SK-N-SH (cell line): ENCODE measurements around the gene TAF4. TPM values are rescaled to one million over a fixed set of nuclear protein-coding genes. Genes with fewer than 3 reads are reported as not detected.
A peak's percentile ranks its signal among the peaks of the same experiment; 100 is the strongest.

Experiments
- CTCF ChIA-PET: fragments of 300-600, 350-600 bp; formaldehyde crosslinking; extraction: SDS; loops from one replicate; lab custom pipeline; 2021; lab: Yijun Ruan, JAX
- POLR2A ChIA-PET: fragments of 350-600 bp; sonication (Branson Sonifier 250); formaldehyde crosslinking; extraction: SDS; loops from one replicate; lab custom pipeline; 2020; ENCODE audit warnings: antibody characterized with exemption, inconsistent platforms; lab: Yijun Ruan, JAX
- DNase-seq: peaks from one replicate; pipeline ENCODE4 v3.0.0; 2012
- H2AFZ ChIP-seq: fragments of 200-600 bp; sonication (generic); 2 replicates; pipeline ENCODE4 v1.8.1; 2016; ENCODE audit warnings: antibody characterized with exemption, mild to moderate bottlenecking, low read depth
- H3F3A ChIP-seq: fragments of 200-600 bp; sonication (generic); replicated peaks from 2 replicates; pipeline ENCODE3; 2016; ENCODE audit warnings: antibody characterized with exemption, mild to moderate bottlenecking; ENCODE audit not compliant: insufficient read depth
- H3K27ac ChIP-seq, 2 experiments: fragments of 200-500 bp in 1 of 2; fragments of 200-600 bp in 1 of 2; sonication (Bioruptor generic) in 1 of 2; sonication (generic), shearing (Covaris generic) in 1 of 2; 2 replicates each; pipeline versions ENCODE4 v1.5.1 to v1.6.1; 2014 to 2016; ENCODE audit warnings: low read depth in 2 of 2, inconsistent platforms in 1 of 2, low read length in 1 of 2, mild to moderate bottlenecking in 1 of 2, mixed read lengths in 1 of 2
- H3K27me3 ChIP-seq: fragments of 200-600 bp; sonication (generic), shearing (Covaris generic); 2 replicates; pipeline ENCODE4 v1.6.1; 2016; ENCODE audit warnings: mixed run types; ENCODE audit not compliant: insufficient read depth
- H3K36me3 ChIP-seq, 2 experiments: fragments of 200-500 bp in 1 of 2; fragments of 200-600 bp in 1 of 2; sonication (Bioruptor generic) in 1 of 2; sonication (generic) in 1 of 2; replicated peaks in 1 of 2; 2 replicates each; pipeline versions ENCODE3 to v1.5.1; 2014 to 2016; ENCODE audit warnings: low read length in 1 of 2, mild to moderate bottlenecking in 1 of 2; ENCODE audit not compliant: insufficient read depth in 2 of 2, control insufficient read depth in 1 of 2
- H3K4me1 ChIP-seq, 2 experiments: fragments of 200-500 bp in 1 of 2; fragments of 200-600 bp in 1 of 2; sonication (Bioruptor generic) in 1 of 2; sonication (generic), shearing (Covaris generic) in 1 of 2; 2 replicates each; pipeline versions ENCODE4 v1.5.1 to v1.6.1; 2014 to 2016; ENCODE audit warnings: low read depth in 1 of 2, low read length in 1 of 2, mixed run types in 1 of 2; ENCODE audit not compliant: insufficient read depth in 2 of 2, control insufficient read depth in 1 of 2
- H3K4me2 ChIP-seq: fragments of 200-600 bp; sonication (generic), shearing (Covaris generic); 2 replicates; pipeline ENCODE4 v1.6.1; 2017; ENCODE audit warnings: mixed run types
- H3K4me3 ChIP-seq, 2 experiments: fragments of 200-500 bp in 1 of 2; fragments of 200-600 bp in 1 of 2; sonication (Bioruptor generic) in 1 of 2; sonication (generic), shearing (Covaris generic) in 1 of 2; 2 replicates each; pipeline versions ENCODE4 v1.5.1 to v1.8.1; 2014 to 2016; ENCODE audit warnings: low read depth in 2 of 2, inconsistent platforms in 1 of 2, low read length in 1 of 2, mild to moderate bottlenecking in 1 of 2, mixed read lengths in 1 of 2, moderate library complexity in 1 of 2
- H3K79me2 ChIP-seq: fragments of 200-600 bp; sonication (generic); 2 replicates; pipeline ENCODE4 v1.8.1; 2017; ENCODE audit warnings: mild to moderate bottlenecking; ENCODE audit not compliant: insufficient read depth
- H3K9ac ChIP-seq: fragments of 200-600 bp; sonication (generic); 2 replicates; pipeline ENCODE4 v1.6.1; 2017; ENCODE audit warnings: mixed run types
- H3K9me2 ChIP-seq: fragments of 200-600 bp; sonication (generic); 2 replicates; pipeline ENCODE4 v1.6.1; 2017; ENCODE audit warnings: mixed run types
- H3K9me3 ChIP-seq: fragments of 200-600 bp; sonication (generic); 2 replicates; pipeline ENCODE4 v1.6.1; 2017; ENCODE audit warnings: mixed run types, mild to moderate bottlenecking, moderate library complexity
- H4K20me1 ChIP-seq: fragments of 200-600 bp; sonication (generic); 2 replicates; pipeline ENCODE4 v1.6.1; 2017; ENCODE audit warnings: mild to moderate bottlenecking, mixed run types; ENCODE audit not compliant: insufficient read depth
- ELF1 ChIP-seq: IDR thresholded peaks from 2 replicates; pipeline ENCODE4 v1.4.0; 2012
- FOSL2 ChIP-seq: IDR thresholded peaks from 2 replicates; pipeline ENCODE4 v1.4.0; 2012; ENCODE audit warnings: low read depth, mild to moderate bottlenecking, moderate library complexity, borderline replicate concordance
- JUND ChIP-seq: IDR thresholded peaks from 2 replicates; pipeline ENCODE4 v1.4.0; 2012
- RAD21 ChIP-seq: IDR thresholded peaks from 2 replicates; pipeline ENCODE4 v1.6.1; 2012; ENCODE audit warnings: mild to moderate bottlenecking, low read length
- SIN3A ChIP-seq: IDR thresholded peaks from 2 replicates; pipeline ENCODE4 v1.6.1; 2012; ENCODE audit warnings: low read depth, mild to moderate bottlenecking, low read length, moderate library complexity, borderline replicate concordance
- SMC3 ChIP-seq: IDR thresholded peaks from 2 replicates; pipeline ENCODE4 v1.6.1; 2012; ENCODE audit warnings: low read depth, low read length, improper control_type of control experiment
- WGBS: methylation state at CpG from one replicate; pipeline ENCODE4 v1.1.6; 2017; ENCODE audit warnings: low lambda C conversion rate; 5-methylcytosine and 5-hydroxymethylcytosine counted together
- polyA plus RNA-seq, 3 experiments: library from polyadenylated mRNA; depleted of rRNA; stranded (reverse); fragments of >200 nt; gene quantifications; 2 replicates each; pipeline ENCODE4 v1.2.3, GENCODE V29; 2012

Gene TAF4
- polyA plus RNA-seq, 1 of the 3 experiments (the other 2 are of a cell fraction): 4.8 TPM

GRCh38 chr20:62019881-62020492 lies 45.7 kb downstream of the TAF4 start:
- no peak overlapping the region for H2AFZ ChIP-seq
- no peak overlapping the region for H3K9ac ChIP-seq
- H3F3A ChIP-seq: no peaks in the 10 kb centered on the region
- CTCF ChIA-PET: interaction anchor here (0.8 to 4.0 kb wide), 6 partner anchors 9 to 171 kb away, joined by 3 to 38 read pairs (median 3); partner anchors contain the start of genes LSM14B and TAF4
- DNase-seq: peak; percentile 81
- H4K20me1 ChIP-seq: peaks cover 62% of the 10 kb centered on the region
- no peaks in the 10 kb centered on the region for H3K36me3 ChIP-seq
- no peaks in the 10 kb centered on the region for H3K27me3 ChIP-seq
- peaks cover 0 to 38% of the 10 kb centered on the region in 2 experiments; a peak in 1 of 4 replicates for H3K4me1 ChIP-seq
- POLR2A ChIA-PET: interaction anchor here (0.5 to 2.1 kb wide), 3 partner anchors 46 to 102 kb away, joined by 4 to 10 read pairs (median 6); partner anchors contain the start of genes LSM14B and TAF4
- 76% methylated on average over 3 of the region's 19 CpGs for WGBS
- H3K27ac ChIP-seq: peak overlapping the region in 1 of 2 experiments; percentile 62; a peak in 2 of 4 replicates
- TF ChIP-seq RAD21: 0 out of 2 replicates have a peak, but pooled peaks have one; percentile 8
- TF ChIP-seq JUND: no peak
- no peaks in the 10 kb centered on the region for H3K9me2 ChIP-seq
- H3K4me3 ChIP-seq: no peak overlapping the region
- H3K79me2 ChIP-seq: peaks cover 63% of the 10 kb centered on the region
- H3K9me3 ChIP-seq: no peaks in the 10 kb centered on the region
- H3K4me2 ChIP-seq: no peak overlapping the region

- H3K36me3 ChIP-seq: no peaks in the 10 kb centered on the region
- ChIA-PET POLR2A (interaction anchor here (2.1 kb wide), 1 partner anchor 47 kb away, joined by 10 read pairs; the partner anchor contains the start of gene TAF4), CTCF (interaction anchor here (0.8 to 4.0 kb wide), 7 partner anchors 8 to 137 kb away, joined by 3 to 38 read pairs (median 3); no protein-coding TSS in a partner anchor)
- no peak overlapping the region for H3K9ac ChIP-seq
- H3K9me2 ChIP-seq: no peaks in the 10 kb centered on the region
- TF ChIP-seq FOSL2: no peak
- DNase-seq: no peak
- 95% methylated on average over 19 of the region's 19 CpGs for WGBS
- peaks cover 57% of the 10 kb centered on the region for H4K20me1 ChIP-seq
- H3K27ac ChIP-seq: peak overlapping the region in 1 of 2 experiments; percentile 11; a peak in 1 of 4 replicates
- H3K79me2 ChIP-seq: peaks cover 59% of the 10 kb centered on the region
- H3K4me2 ChIP-seq: no peak overlapping the region
- no peaks in the 10 kb centered on the region for H3K9me3 ChIP-seq
- no peaks in the 10 kb centered on the region for H3K27me3 ChIP-seq
- H3K4me1 ChIP-seq: peaks cover 0 to 37% of the 10 kb centered on the region in 2 experiments; a peak in 1 of 4 replicates
- no peaks in the 10 kb centered on the region for H3F3A ChIP-seq
- H2AFZ ChIP-seq: no peak overlapping the region
- H3K4me3 ChIP-seq: no peak overlapping the region
These were observed 46.4 kb downstream of the TAF4 start for GRCh38 chr20:62019144-62019805.

- POLR2A ChIA-PET: no interaction called here
- no peak overlapping the region for H3K4me3 ChIP-seq
- no peak overlapping the region for H3K27ac ChIP-seq
- no peaks in the 10 kb centered on the region for H3F3A ChIP-seq
- no peak for DNase-seq
- no peak for TF ChIP-seq SMC3
- no peak for TF ChIP-seq SIN3A
- no peak for TF ChIP-seq ELF1
- no peaks in the 10 kb centered on the region for H3K27me3 ChIP-seq
- H3K4me1 ChIP-seq: peaks cover 0 to 37% of the 10 kb centered on the region in 2 experiments; a peak in 1 of 4 replicates
- CTCF ChIA-PET: interaction anchor here (0.8 to 4.0 kb wide), 8 partner anchors 8 to 138 kb away, joined by 3 to 38 read pairs (median 3); no protein-coding TSS in a partner anchor
- H3K36me3 ChIP-seq: no peaks in the 10 kb centered on the region
- H2AFZ ChIP-seq: no peak overlapping the region
- no peak overlapping the region for H3K9ac ChIP-seq
- H4K20me1 ChIP-seq: peaks cover 52% of the 10 kb centered on the region
- WGBS: 95% methylated on average over 16 of the region's 23 CpGs
- no peak overlapping the region for H3K4me2 ChIP-seq
- H3K79me2 ChIP-seq: peaks cover 52% of the 10 kb centered on the region
- no peaks in the 10 kb centered on the region for H3K9me3 ChIP-seq
- no peaks in the 10 kb centered on the region for H3K9me2 ChIP-seq
These were observed 47.1 kb downstream of the TAF4 start for GRCh38 chr20:62018437-62019143.
